ENCODE measurements around the gene PNKD.

Gene PNKD

GRCh38 chr2:218281449-218281848 lies 11.1 kb downstream of the PNKD start:
- no peaks in the 10 kb centered on the region for H3K9me3 ChIP-seq (ENCODE audit: insufficient read depth, low read length)
- no peak overlapping the region for H3K4me2 ChIP-seq (ENCODE audit: low read length)
- no peak overlapping the region for H3K9ac ChIP-seq (ENCODE audit: low read length)
- TF ChIP-seq, protein P1, sequence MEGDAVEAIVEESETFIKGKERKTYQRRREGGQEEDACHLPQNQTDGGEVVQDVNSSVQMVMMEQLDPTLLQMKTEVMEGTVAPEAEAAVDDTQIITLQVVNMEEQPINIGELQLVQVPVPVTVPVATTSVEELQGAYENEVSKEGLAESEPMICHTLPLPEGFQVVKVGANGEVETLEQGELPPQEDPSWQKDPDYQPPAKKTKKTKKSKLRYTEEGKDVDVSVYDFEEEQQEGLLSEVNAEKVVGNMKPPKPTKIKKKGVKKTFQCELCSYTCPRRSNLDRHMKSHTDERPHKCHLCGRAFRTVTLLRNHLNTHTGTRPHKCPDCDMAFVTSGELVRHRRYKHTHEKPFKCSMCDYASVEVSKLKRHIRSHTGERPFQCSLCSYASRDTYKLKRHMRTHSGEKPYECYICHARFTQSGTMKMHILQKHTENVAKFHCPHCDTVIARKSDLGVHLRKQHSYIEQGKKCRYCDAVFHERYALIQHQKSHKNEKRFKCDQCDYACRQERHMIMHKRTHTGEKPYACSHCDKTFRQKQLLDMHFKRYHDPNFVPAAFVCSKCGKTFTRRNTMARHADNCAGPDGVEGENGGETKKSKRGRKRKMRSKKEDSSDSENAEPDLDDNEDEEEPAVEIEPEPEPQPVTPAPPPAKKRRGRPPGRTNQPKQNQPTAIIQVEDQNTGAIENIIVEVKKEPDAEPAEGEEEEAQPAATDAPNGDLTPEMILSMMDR (IDR thresholded peaks at IDR 0.05; ENCODE audit: low read depth, low read length), result no peak
- no peak for TF ChIP-seq EZH2phosphoT487 (IDR thresholded peaks at IDR 0.05; ENCODE audit: low read depth)
- 0 out of 2 replicates have a peak, but pooled peaks cover 2% of the 10 kb centered on the region for H3K79me2 ChIP-seq (ENCODE audit: low read length)
- H4K20me1 ChIP-seq (ENCODE audit: insufficient read depth, low read length), result no peaks in the 10 kb centered on the region
- H3K27me3 ChIP-seq (ENCODE audit: low read depth, low read length), result no peaks in the 10 kb centered on the region
- H3K4me3 ChIP-seq (ENCODE audit: low read length), result no peak overlapping the region
- H3K36me3 ChIP-seq (replicated peaks; ENCODE audit: low read depth, low read length), result no peaks in the 10 kb centered on the region
- no peak overlapping the region for H2AFZ ChIP-seq (ENCODE audit: low read depth, low read length)
- peaks cover 8% of the 10 kb centered on the region; the same call in 1 of the 2 replicates for H3K4me1 ChIP-seq (ENCODE audit: low read length)
- H3K27ac ChIP-seq (ENCODE audit: low read length), result no peak overlapping the region

GRCh38 chr2:218282173-218282991 lies 12.1 kb downstream of the PNKD start:
- no peak overlapping the region for H3K27ac ChIP-seq (ENCODE audit: low read length)
- H4K20me1 ChIP-seq (ENCODE audit: insufficient read depth, low read length), result no peaks in the 10 kb centered on the region
- no peak overlapping the region for H3K4me3 ChIP-seq (ENCODE audit: low read length)
- no peak overlapping the region for H3K9ac ChIP-seq (ENCODE audit: low read length)
- no peak for TF ChIP-seq EZH2phosphoT487 (IDR thresholded peaks at IDR 0.05; ENCODE audit: low read depth)
- TF ChIP-seq, protein P1 (IDR thresholded peaks at IDR 0.05; ENCODE audit: low read depth, low read length), result no peak
- H3K36me3 ChIP-seq (replicated peaks; ENCODE audit: low read depth, low read length), result no peaks in the 10 kb centered on the region
- no peaks in the 10 kb centered on the region for H3K27me3 ChIP-seq (ENCODE audit: low read depth, low read length)
- no peaks in the 10 kb centered on the region for H3K9me3 ChIP-seq (ENCODE audit: insufficient read depth, low read length)
- H2AFZ ChIP-seq (ENCODE audit: low read depth, low read length), result no peak overlapping the region
- 0 out of 2 replicates have a peak, but pooled peaks cover 2% of the 10 kb centered on the region for H3K79me2 ChIP-seq (ENCODE audit: low read length)
- peaks cover 13% of the 10 kb centered on the region for H3K4me1 ChIP-seq (ENCODE audit: low read length)
- no peak overlapping the region for H3K4me2 ChIP-seq (ENCODE audit: low read length)

DNA sequence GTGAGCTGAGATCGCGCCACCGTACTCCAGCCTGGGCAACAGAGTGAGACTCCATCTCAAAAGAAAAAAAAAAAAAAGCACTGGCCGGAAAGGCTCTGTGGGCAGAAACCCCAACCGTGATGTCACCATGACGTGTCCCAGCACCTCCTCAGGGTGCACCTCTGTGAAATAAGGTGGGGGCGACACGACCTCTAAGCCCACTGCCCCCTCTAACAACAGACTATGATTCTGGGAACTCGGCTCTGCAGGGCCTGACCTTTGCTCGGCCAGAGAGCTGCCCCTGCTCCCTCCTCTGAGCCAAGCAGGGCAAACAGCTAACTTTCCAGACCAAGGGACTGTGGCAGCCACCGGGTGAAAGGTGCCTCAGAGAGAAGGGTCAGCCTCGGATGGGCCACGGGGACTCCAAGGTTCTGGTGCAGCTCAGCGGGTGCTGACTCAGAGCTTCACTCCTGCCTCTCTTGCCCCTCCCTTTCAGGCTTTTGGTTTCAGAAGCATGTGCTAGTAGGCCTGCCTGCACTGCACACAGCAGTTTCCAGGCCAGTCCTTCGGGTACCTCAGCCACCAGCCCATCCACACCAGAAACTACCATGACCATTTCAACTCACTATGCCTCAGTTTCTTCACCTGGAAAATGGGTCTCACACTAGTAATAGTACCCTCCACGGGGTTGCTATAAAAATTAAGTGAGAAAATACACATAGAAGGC lies 13.9 kb downstream of the PNKD start:
- Histone ChIP-seq H3K27me3 (ENCODE audit: low read depth, low read length) (no peaks in the 10 kb centered on the region), H3K79me2 (ENCODE audit: low read length) (0 out of 2 replicates have a peak, but pooled peaks cover 2% of the 10 kb centered on the region), H2AFZ (ENCODE audit: low read depth, low read length) (no peak overlapping the region), H3K9me3 (ENCODE audit: insufficient read depth, low read length) (no peaks in the 10 kb centered on the region), H3K9ac (ENCODE audit: low read length) (no peak overlapping the region), H3K36me3 (replicated peaks; ENCODE audit: low read depth, low read length) (no peaks in the 10 kb centered on the region), H4K20me1 (ENCODE audit: insufficient read depth, low read length) (no peaks in the 10 kb centered on the region), H3K4me3 (ENCODE audit: low read length) (no peak overlapping the region), H3K4me2 (ENCODE audit: low read length) (peak overlapping the region; percentile 14; the same call in 1 of the 2 replicates), H3K27ac (ENCODE audit: low read length) (no peak overlapping the region), H3K4me1 (ENCODE audit: low read length) (peaks cover 17% of the 10 kb centered on the region)
- TF ChIP-seq EZH2phosphoT487 (IDR thresholded peaks at IDR 0.05; ENCODE audit: low read depth), result no peak
- TF ChIP-seq, protein P1 (IDR thresholded peaks at IDR 0.05; ENCODE audit: low read depth, low read length), result no peak

- no peak overlapping the region for H3K27ac ChIP-seq (ENCODE audit: low read length)
Measured at GRCh38 chr2:218285604-218286003, 15.3 kb downstream of the PNKD start.

More at GRCh38 chr2:218285604-218286003, 15.3 kb downstream of the PNKD start:
- Histone ChIP-seq H3K9me3 (ENCODE audit: insufficient read depth, low read length) (no peaks in the 10 kb centered on the region), H3K36me3 (replicated peaks; ENCODE audit: low read depth, low read length) (no peaks in the 10 kb centered on the region), H4K20me1 (ENCODE audit: insufficient read depth, low read length) (no peaks in the 10 kb centered on the region), H2AFZ (ENCODE audit: low read depth, low read length) (no peak overlapping the region), H3K9ac (ENCODE audit: low read length) (0 out of 2 replicates have a peak overlapping the region, but pooled peaks have one; percentile 89), H3K27me3 (ENCODE audit: low read depth, low read length) (no peaks in the 10 kb centered on the region), H3K79me2 (ENCODE audit: low read length) (0 out of 2 replicates have a peak, but pooled peaks cover 2% of the 10 kb centered on the region), H3K4me3 (ENCODE audit: low read length) (peak overlapping the region; percentile 96), H3K4me2 (ENCODE audit: low read length) (peak overlapping the region; percentile 93), H3K4me1 (ENCODE audit: low read length) (peaks cover 20% of the 10 kb centered on the region)
- TF ChIP-seq, protein P1 (IDR thresholded peaks at IDR 0.05; ENCODE audit: low read depth, low read length), result no peak
- TF ChIP-seq EZH2phosphoT487 (IDR thresholded peaks at IDR 0.05; ENCODE audit: low read depth), result no peak
